ENCODE data around the gene LOXL4. TPM values are rescaled to one million over a fixed set of nuclear protein-coding genes. Genes with fewer than 3 reads are reported as not detected.
A peak's percentile ranks its signal among the peaks of the same experiment; 100 is the strongest.

Gene LOXL4
- total RNA-seq, 1 experiment from 2014 or later = 1.5 TPM

- peak; percentile 25 for DNase-seq (ENCODE audit: low read depth)
- in situ Hi-C loops (cut with HindIII; ENCODE audit: low pct_unique_long_range_greater_than_20kb, low sequenced_read_pairs) = no loop called here
These were observed 869 bp upstream of the LOXL4 start for GRCh38 chr10:98268694-98269431.

- in situ Hi-C loops (cut with HindIII; ENCODE audit: low pct_unique_long_range_greater_than_20kb, low sequenced_read_pairs) = no loop called here
- DNase-seq (ENCODE audit: low read depth) = no peak
These were observed 713 bp downstream of the LOXL4 start for GRCh38 chr10:98267069-98267893.

GRCh38 chr10:98266647-98267046, 1.3 kb downstream of the LOXL4 start:
- in situ Hi-C loops (cut with HindIII; ENCODE audit: low pct_unique_long_range_greater_than_20kb, low sequenced_read_pairs) = no loop called here
- DNase-seq (ENCODE audit: low read depth) = no peak

GRCh38 chr10:98265403-98266378, 2.3 kb downstream of the LOXL4 start:
- no peak for DNase-seq (ENCODE audit: low read depth)
- in situ Hi-C loops (cut with HindIII; ENCODE audit: low pct_unique_long_range_greater_than_20kb, low sequenced_read_pairs) = no loop called here

DNA sequence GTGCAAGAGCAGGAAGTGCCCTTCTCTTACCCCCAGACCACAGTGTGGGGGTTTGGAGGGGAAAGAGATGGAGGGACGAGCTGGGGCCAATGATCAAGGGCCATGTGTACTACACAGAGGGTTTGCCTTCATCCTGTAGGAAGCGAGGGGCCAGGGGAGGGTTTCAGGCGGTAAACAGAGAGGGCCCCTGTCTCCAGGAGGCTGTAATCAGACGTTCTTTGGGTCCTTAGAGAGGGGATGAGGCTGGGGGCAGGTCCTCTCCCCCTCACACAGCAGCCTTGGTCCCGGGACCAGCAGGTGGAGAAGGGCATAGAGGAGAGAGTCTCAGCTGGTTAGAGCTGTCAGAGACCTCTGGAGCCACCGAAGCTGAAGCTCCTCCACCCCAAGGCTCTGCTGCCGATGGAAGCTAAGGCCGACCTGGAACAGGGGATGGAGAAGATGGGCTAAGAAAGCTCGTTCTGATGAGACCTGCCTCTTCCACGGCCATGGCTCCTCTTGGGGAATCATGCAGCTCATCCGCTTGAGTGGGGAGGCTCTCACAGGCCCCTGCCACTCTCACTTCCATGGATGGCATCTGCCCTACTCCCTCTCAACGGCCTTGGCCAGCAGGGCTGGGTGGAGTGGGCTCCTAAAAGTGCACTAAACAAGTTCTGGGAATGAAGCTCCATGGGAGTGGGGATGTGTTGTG, 3.5 kb downstream of the LOXL4 start:
- in situ Hi-C loops (cut with HindIII; ENCODE audit: low pct_unique_long_range_greater_than_20kb, low sequenced_read_pairs) = no loop called here
- no peak for DNase-seq (ENCODE audit: low read depth)

DNA sequence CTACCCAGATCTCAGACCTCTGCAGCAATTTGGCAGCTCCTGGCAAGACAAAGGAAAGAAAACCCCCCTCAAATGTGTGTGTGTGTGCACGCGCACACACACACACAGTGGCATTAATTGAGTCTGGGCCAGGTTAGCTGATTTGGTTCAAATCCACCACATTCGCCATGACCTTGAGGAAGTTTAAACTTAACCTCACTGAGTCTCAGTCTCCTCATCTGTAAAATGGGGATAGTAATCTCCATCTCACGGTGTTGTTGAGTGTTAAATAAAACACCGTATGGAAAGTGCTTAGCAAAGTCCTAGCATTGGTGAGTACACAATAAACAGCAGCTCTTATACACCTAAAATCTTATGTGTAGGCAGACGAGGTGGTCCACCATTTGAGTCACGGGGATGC, 4.9 kb downstream of the LOXL4 start:
- in situ Hi-C loops (cut with HindIII; ENCODE audit: low pct_unique_long_range_greater_than_20kb, low sequenced_read_pairs) = no loop called here
- no peak for DNase-seq (ENCODE audit: low read depth)

DNA sequence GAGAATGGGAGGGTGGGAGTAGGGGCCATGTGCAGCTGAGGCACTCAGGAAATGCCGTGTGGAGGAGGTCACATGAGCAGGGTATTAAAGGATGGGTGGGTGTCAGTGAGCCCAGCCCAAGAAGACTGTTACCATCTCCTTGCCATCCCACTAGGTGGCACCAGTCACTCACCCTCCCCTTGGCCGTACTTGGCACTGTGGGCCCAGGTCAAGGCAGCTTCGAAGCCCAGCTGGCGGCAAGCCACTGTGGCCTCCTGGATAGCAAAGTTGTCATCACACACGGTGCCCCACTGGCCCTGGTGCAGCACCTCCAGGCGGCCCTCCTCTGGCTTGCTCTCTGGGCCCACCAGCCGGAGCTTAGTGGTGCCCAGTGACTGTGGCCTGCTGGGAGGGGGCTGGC, 5.4 kb downstream of the LOXL4 start:
- no peak for DNase-seq (ENCODE audit: low read depth)
- in situ Hi-C loops (cut with HindIII; ENCODE audit: low pct_unique_long_range_greater_than_20kb, low sequenced_read_pairs) = no loop called here

DNA sequence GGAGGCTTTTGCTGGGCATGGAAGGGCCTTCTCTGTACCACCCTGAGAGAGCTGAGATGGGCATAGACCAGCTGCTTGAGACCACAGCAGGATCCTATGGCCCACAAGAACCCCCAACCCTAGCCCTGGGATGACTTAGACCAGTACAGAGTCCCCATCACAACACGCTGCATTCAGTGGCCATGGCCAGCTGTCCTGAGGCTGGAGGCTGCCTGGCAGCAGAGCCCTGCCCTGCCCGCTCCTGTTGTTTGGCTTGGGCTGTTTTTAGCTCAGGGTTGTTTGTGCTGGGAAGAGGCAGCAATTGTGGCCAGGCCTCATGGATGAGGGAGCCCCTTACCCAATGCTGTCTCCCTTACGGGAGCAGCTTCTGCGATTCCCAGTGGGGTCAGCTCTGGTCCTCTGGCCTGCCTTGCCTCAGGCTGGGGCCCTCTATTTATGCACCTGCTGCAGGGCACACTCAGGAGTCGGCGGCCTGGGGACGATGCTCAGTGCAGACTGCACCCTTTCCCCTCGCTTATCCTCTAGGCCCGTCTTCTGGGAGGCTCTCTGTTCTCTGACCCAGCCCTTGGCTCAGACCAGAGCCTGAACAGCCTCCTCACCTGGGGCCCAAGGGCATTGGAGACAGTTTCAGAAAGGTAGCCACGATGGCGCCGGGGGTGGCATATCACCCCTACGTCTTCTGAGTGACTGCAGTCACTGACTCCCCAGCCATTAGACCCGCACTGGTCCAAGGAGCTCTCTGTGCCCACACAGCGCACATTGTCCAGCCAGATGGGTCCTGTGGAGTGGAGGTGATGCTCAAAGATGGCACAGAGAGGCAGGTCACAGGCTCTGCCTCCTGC, 6.3 kb downstream of the LOXL4 start:
- in situ Hi-C loops (cut with HindIII; ENCODE audit: low pct_unique_long_range_greater_than_20kb, low sequenced_read_pairs) = no loop called here

DNA sequence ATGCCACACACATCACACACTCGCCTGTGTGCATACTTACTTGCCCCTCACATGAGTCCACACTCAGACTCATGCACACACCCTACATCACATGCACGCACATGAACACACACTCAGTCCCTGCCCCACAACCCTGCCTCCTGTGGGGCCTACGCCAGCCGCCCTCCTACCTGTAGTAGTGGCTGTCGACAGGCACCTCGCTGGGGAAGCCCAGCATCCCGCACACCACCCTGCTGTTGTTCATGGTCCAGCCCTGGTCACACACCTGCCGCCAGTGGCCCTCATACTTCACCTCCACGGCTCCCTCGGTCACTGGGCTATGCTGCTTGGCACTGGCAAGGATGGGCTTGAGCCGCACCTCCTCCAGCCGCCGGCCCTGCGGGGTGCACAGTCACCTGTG, 7.2 kb downstream of the LOXL4 start:
- no peak for DNase-seq (ENCODE audit: low read depth)
- in situ Hi-C loops (cut with HindIII; ENCODE audit: low pct_unique_long_range_greater_than_20kb, low sequenced_read_pairs) = no loop called here

More for the DNA sequence above, 6.3 kb downstream of the LOXL4 start:
- no peak for DNase-seq (ENCODE audit: low read depth)

GRCh38 chr10:98260350-98260749, 7.6 kb downstream of the LOXL4 start:
- DNase-seq (ENCODE audit: low read depth) = no peak
- in situ Hi-C loops (cut with HindIII; ENCODE audit: low pct_unique_long_range_greater_than_20kb, low sequenced_read_pairs) = no loop called here

GRCh38 chr10:98259606-98260315, 8.2 kb downstream of the LOXL4 start:
- DNase-seq (ENCODE audit: low read depth) = no peak
- in situ Hi-C loops (cut with HindIII; ENCODE audit: low pct_unique_long_range_greater_than_20kb, low sequenced_read_pairs) = no loop called here

- DNase-seq (ENCODE audit: low read depth) = no peak
- in situ Hi-C loops (cut with HindIII; ENCODE audit: low pct_unique_long_range_greater_than_20kb, low sequenced_read_pairs) = no loop called here
These were observed 9.1 kb downstream of the LOXL4 start for GRCh38 chr10:98258683-98259454.

DNA sequence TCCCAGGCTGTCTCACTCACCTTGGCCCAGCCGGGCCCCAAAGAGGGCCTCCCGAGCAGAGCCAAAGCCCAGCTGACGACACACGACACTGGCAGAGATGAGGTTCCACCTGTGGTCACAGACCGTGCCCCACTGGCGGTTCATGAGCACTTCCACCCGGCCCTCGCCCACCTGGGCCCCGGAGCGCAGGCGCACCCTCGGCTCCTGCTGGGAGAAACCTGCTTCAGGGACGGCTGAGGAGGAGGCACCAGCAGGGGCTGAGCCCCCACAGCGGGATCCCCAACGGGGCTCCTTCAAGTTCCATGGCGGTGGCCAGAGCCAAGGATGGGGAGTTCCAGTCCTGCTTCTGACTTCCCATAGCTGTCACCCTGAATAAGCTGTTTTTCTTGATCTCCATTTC, 10.0 kb downstream of the LOXL4 start:
- in situ Hi-C loops (cut with HindIII; ENCODE audit: low pct_unique_long_range_greater_than_20kb, low sequenced_read_pairs) = no loop called here
- DNase-seq (ENCODE audit: low read depth) = no peak

DNA sequence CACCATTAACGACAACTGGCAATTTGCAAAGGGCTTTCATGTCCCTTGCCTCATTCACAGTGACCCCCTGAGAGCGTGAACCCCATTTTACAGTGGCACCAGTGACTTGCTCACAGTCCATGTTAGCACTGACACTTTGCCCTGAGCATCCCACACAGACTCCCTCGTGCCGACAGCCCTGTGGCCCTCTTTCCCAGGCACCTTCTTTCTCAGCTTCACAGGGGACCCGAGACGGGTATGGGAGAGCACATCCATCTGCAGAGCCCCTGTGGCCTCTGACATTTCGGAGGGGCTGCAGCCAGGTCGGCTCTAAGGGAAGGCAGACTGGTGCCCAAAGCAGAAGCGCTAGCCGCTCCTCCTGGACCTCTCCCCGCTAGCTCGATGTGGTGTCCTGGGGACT, 10.8 kb downstream of the LOXL4 start:
- in situ Hi-C loops (cut with HindIII; ENCODE audit: low pct_unique_long_range_greater_than_20kb, low sequenced_read_pairs) = no loop called here
- DNase-seq (ENCODE audit: low read depth) = no peak

GRCh38 chr10:98256692-98257091, 11.3 kb downstream of the LOXL4 start:
- in situ Hi-C loops (cut with HindIII; ENCODE audit: low pct_unique_long_range_greater_than_20kb, low sequenced_read_pairs) = no loop called here
- no peak for DNase-seq (ENCODE audit: low read depth)

All from Caki2 (cell line).